HepG2 (cell line): ENCODE results near the gene MTCH1. TPM values are rescaled to one million over a fixed set of nuclear protein-coding genes. Genes with fewer than 3 reads are reported as not detected.

Experiments used
- ELF1 ChIP-seq: sonication (generic); formaldehyde crosslinking; IDR thresholded peaks from 2 replicates; pipeline ENCODE4 v1.4.0; 2020; ENCODE audit warnings: missing genetic modification reagents
- ETV5 ChIP-seq: IDR thresholded peaks from 2 replicates; pipeline ENCODE4 v1.6.1; 2018; ENCODE audit warnings: missing biosample characterization, missing genetic modification reagents, inconsistent platforms, borderline replicate concordance
- KLF16 ChIP-seq, 2 experiments: sonication (generic) in 1 of 2; formaldehyde crosslinking in 1 of 2; IDR thresholded peaks; 2 replicates each; pipeline versions ENCODE4 v1.6.1 to v1.8.0; 2016 to 2023; ENCODE audit warnings: missing genetic modification reagents in 2 of 2, missing compliant biosample characterization in 1 of 2
- KMT2A ChIP-seq: sonication (generic); formaldehyde crosslinking; IDR thresholded peaks from 2 replicates; pipeline ENCODE4 v1.4.0; 2020; ENCODE audit warnings: missing genetic modification reagents
- MBD4 ChIP-seq: IDR thresholded peaks from 2 replicates; pipeline ENCODE4 v1.6.1; 2012; ENCODE audit warnings: low read length, inconsistent platforms, borderline replicate concordance
- PCBP2 ChIP-seq: fragments of 200-400 bp; formaldehyde crosslinking; optimal IDR thresholded peaks from 2 replicates; pipeline ENCODE3; 2018; ENCODE audit warnings: low read length, low read depth; ENCODE audit not compliant: poor library complexity, severe bottlenecking
- PLSCR1 ChIP-seq: sonication (generic); formaldehyde crosslinking; IDR thresholded peaks from 2 replicates; pipeline ENCODE4 v1.5.0; 2020; ENCODE audit warnings: missing genetic modification reagents, mild to moderate bottlenecking, borderline replicate concordance
- SMAD3 ChIP-seq: sonication (generic); formaldehyde crosslinking; IDR thresholded peaks from 2 replicates; pipeline ENCODE4 v1.4.0; 2020; ENCODE audit warnings: missing genetic modification reagents
- ZFP36L1 ChIP-seq: sonication (generic); formaldehyde crosslinking; IDR thresholded peaks from 2 replicates; pipeline ENCODE4 v1.8.0; 2022; ENCODE audit warnings: mild to moderate bottlenecking, missing genetic modification reagents, moderate library complexity
- ZNF224 ChIP-seq: sonication (generic); formaldehyde crosslinking; IDR thresholded peaks from 2 replicates; pipeline ENCODE4 v1.5.0; 2020; ENCODE audit warnings: mild to moderate bottlenecking, missing genetic modification reagents
- ZNF225 ChIP-seq: sonication (generic); formaldehyde crosslinking; IDR thresholded peaks from 2 replicates; pipeline ENCODE4 v1.4.0; 2020; ENCODE audit warnings: mild to moderate bottlenecking, missing genetic modification reagents
- ZNF33A ChIP-seq: sonication (generic); formaldehyde crosslinking; IDR thresholded peaks from 2 replicates; pipeline ENCODE4 v1.5.1; 2020; ENCODE audit warnings: missing genetic modification reagents, mild to moderate bottlenecking, moderate library complexity, borderline replicate concordance
- ZNF672 ChIP-seq: sonication (generic); formaldehyde crosslinking; IDR thresholded peaks from 2 replicates; pipeline ENCODE4 v1.8.1; 2022; ENCODE audit warnings: missing genetic modification reagents
- ZSCAN22 ChIP-seq: sonication (generic); formaldehyde crosslinking; IDR thresholded peaks from 2 replicates; pipeline ENCODE4 v1.4.0; 2020; ENCODE audit warnings: mild to moderate bottlenecking, missing genetic modification reagents
- polyA plus RNA-seq, 8 experiments: library from polyadenylated mRNA; depleted of rRNA in 3 of 8; stranded (reverse) in 7 of 8; unstranded in 1 of 8; fragments of >200 nt; fragmentation: Illumina TruSeq in 4 of 8; extraction: Trizol in 4 of 8; gene quantifications; 2 replicates each; pipeline versions ENCODE4 v1.2.1 to v1.2.3, GENCODE V29; 2011 to 2016; ENCODE audit warnings: low read depth in 4 of 8, missing spikeins in 1 of 8, mixed read lengths in 1 of 8; ENCODE audit not compliant: insufficient read depth in 1 of 8
- total RNA-seq, 5 experiments: library from RNA; depleted of rRNA; stranded (reverse); fragments of >200 nt; fragmentation: Illumina TruSeq; extraction: Trizol; gene quantifications; 2 replicates each; pipeline ENCODE4 v1.2.3, GENCODE V29; 2016; ENCODE audit warnings: low read depth in 1 of 5
- TF ChIP-seq, protein P1 (sequence below), 2 experiments: fragments of 450-650 bp in 1 of 2; sonication (generic) in 1 of 2; formaldehyde crosslinking in 1 of 2; IDR thresholded peaks; 2 replicates each; pipeline versions ENCODE4 v1.6.1 to v1.8.0; 2016 to 2022; ENCODE audit warnings: antibody characterized with exemption in 1 of 2, mild to moderate bottlenecking in 1 of 2, missing genetic modification reagents in 1 of 2
- TF ChIP-seq, protein P2 (sequence below): sonication (generic); formaldehyde crosslinking; conservative IDR thresholded peaks from 2 replicates; pipeline ENCODE4 v1.4.0; 2020; ENCODE audit warnings: missing genetic modification reagents

The MTCH1 gene
- total and polyA plus RNA-seq, 2 of the 13 experiments (the other 11 are each of a cell fraction or from before 2014, with no cell fraction given): 86.2 to 144 TPM

- TF ChIP-seq, protein P1, sequence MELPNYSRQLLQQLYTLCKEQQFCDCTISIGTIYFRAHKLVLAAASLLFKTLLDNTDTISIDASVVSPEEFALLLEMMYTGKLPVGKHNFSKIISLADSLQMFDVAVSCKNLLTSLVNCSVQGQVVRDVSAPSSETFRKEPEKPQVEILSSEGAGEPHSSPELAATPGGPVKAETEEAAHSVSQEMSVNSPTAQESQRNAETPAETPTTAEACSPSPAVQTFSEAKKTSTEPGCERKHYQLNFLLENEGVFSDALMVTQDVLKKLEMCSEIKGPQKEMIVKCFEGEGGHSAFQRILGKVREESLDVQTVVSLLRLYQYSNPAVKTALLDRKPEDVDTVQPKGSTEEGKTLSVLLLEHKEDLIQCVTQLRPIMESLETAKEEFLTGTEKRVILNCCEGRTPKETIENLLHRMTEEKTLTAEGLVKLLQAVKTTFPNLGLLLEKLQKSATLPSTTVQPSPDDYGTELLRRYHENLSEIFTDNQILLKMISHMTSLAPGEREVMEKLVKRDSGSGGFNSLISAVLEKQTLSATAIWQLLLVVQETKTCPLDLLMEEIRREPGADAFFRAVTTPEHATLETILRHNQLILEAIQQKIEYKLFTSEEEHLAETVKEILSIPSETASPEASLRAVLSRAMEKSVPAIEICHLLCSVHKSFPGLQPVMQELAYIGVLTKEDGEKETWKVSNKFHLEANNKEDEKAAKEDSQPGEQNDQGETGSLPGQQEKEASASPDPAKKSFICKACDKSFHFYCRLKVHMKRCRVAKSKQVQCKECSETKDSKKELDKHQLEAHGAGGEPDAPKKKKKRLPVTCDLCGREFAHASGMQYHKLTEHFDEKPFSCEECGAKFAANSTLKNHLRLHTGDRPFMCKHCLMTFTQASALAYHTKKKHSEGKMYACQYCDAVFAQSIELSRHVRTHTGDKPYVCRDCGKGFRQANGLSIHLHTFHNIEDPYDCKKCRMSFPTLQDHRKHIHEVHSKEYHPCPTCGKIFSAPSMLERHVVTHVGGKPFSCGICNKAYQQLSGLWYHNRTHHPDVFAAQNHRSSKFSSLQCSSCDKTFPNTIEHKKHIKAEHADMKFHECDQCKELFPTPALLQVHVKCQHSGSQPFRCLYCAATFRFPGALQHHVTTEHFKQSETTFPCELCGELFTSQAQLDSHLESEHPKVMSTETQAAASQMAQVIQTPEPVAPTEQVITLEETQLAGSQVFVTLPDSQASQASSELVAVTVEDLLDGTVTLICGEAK (IDR thresholded peaks at IDR 0.05): no peak
- TF ChIP-seq, protein P1 (CRISPR knock-in tag; IDR thresholded peaks at IDR 0.05): no peak
- TF ChIP-seq ZNF225: no peak
- TF ChIP-seq, protein P2, sequence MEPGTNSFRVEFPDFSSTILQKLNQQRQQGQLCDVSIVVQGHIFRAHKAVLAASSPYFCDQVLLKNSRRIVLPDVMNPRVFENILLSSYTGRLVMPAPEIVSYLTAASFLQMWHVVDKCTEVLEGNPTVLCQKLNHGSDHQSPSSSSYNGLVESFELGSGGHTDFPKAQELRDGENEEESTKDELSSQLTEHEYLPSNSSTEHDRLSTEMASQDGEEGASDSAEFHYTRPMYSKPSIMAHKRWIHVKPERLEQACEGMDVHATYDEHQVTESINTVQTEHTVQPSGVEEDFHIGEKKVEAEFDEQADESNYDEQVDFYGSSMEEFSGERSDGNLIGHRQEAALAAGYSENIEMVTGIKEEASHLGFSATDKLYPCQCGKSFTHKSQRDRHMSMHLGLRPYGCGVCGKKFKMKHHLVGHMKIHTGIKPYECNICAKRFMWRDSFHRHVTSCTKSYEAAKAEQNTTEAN: 0 out of 2 replicates have a peak, but pooled peaks have one; percentile 16
- TF ChIP-seq ZFP36L1 (CRISPR knock-in tag): peak; percentile 67; the same call in 1 of the 2 replicates
- peak; percentile 90; the same call in 1 of the 2 replicates for TF ChIP-seq KMT2A (CRISPR knock-in tag)
- TF ChIP-seq KLF16 (CRISPR knock-in tag; IDR thresholded peaks at IDR 0.05): peak in 1 of 2 experiments; percentile 83; a peak in 2 of 4 replicates
- no peak for TF ChIP-seq ZNF672 (CRISPR knock-in tag)
- TF ChIP-seq ZNF33A (CRISPR knock-in tag): no peak
- TF ChIP-seq ELF1 (CRISPR knock-in tag): peak; percentile 93
- TF ChIP-seq ZNF224 (CRISPR knock-in tag): no peak; the same call in 1 of the 2 replicates
- TF ChIP-seq ETV5 (CRISPR knock-in tag): peak; percentile 90
- no peak for TF ChIP-seq MBD4
- TF ChIP-seq SMAD3 (CRISPR knock-in tag): peak; percentile 67; the same call in 1 of the 2 replicates
- peak; percentile 33; the same call in 1 of the 2 replicates for TF ChIP-seq ZSCAN22 (CRISPR knock-in tag)
- no peak for TF ChIP-seq PCBP2
- TF ChIP-seq PLSCR1 (CRISPR knock-in tag): no peak
Observed at GRCh38 chr6:36985808-36986703, at the start of gene MTCH1 (continued).
